ENCODE results near the gene GOLIM4. TPM values are rescaled to one million over a fixed set of nuclear protein-coding genes. Genes with fewer than 3 reads are reported as not detected.

GOLIM4 gene
- total RNA-seq, 1 donor from 2014 or later, result 35.9 TPM

GRCh38 chr3:168054447-168054846, 41.3 kb downstream of the GOLIM4 start:
- TF ChIP-seq CTCF (IDR thresholded peaks at IDR 0.05; ENCODE audit: unreplicated experiment), result no peak
- no peak overlapping the region for H3K4me3 Mint-ChIP-seq (ENCODE audit: unreplicated experiment)
- H3K9me3 Mint-ChIP-seq (ENCODE audit: unreplicated experiment), result peaks cover 4% of the 10 kb centered on the region
- peaks cover 5% of the 10 kb centered on the region for H3K36me3 Mint-ChIP-seq (ENCODE audit: low read depth, unreplicated experiment)
- no peak for DNase-seq (ENCODE audit: low spot score)
- H3K27ac Mint-ChIP-seq (ENCODE audit: unreplicated experiment), result no peak overlapping the region
- no peaks in the 10 kb centered on the region for H3K4me1 Mint-ChIP-seq (ENCODE audit: unreplicated experiment)
- peaks cover 6% of the 10 kb centered on the region for H3K27me3 Mint-ChIP-seq (ENCODE audit: unreplicated experiment)

- no peak overlapping the region for H3K4me3 Mint-ChIP-seq (ENCODE audit: unreplicated experiment)
- peaks cover 5% of the 10 kb centered on the region for H3K36me3 Mint-ChIP-seq (ENCODE audit: low read depth, unreplicated experiment)
- H3K9me3 Mint-ChIP-seq (ENCODE audit: unreplicated experiment), result peaks cover 4% of the 10 kb centered on the region
- no peak for TF ChIP-seq CTCF (IDR thresholded peaks at IDR 0.05; ENCODE audit: unreplicated experiment)
- peaks cover 4% of the 10 kb centered on the region for H3K4me1 Mint-ChIP-seq (ENCODE audit: unreplicated experiment)
- DNase-seq (ENCODE audit: low spot score), result no peak
- no peak overlapping the region for H3K27ac Mint-ChIP-seq (ENCODE audit: unreplicated experiment)
- H3K27me3 Mint-ChIP-seq (ENCODE audit: unreplicated experiment), result peaks cover 6% of the 10 kb centered on the region
Observed at GRCh38 chr3:168053115-168053514, 42.6 kb downstream of the GOLIM4 start.

- Mint-ChIP-seq H3K4me1 (ENCODE audit: unreplicated experiment) (peaks cover 4% of the 10 kb centered on the region), H3K27me3 (ENCODE audit: unreplicated experiment) (peaks cover 6% of the 10 kb centered on the region), H3K4me3 (ENCODE audit: unreplicated experiment) (no peak overlapping the region), H3K36me3 (ENCODE audit: low read depth, unreplicated experiment) (peaks cover 5% of the 10 kb centered on the region), H3K27ac (ENCODE audit: unreplicated experiment) (no peak overlapping the region), H3K9me3 (ENCODE audit: unreplicated experiment) (peaks cover 4% of the 10 kb centered on the region)
- DNase-seq (ENCODE audit: low spot score), result no peak
- no peak for TF ChIP-seq CTCF (IDR thresholded peaks at IDR 0.05; ENCODE audit: unreplicated experiment)
Observed at GRCh38 chr3:168052515-168052914, 43.2 kb downstream of the GOLIM4 start.

GRCh38 chr3:168051531-168052471, 43.9 kb downstream of the GOLIM4 start:
- Mint-ChIP-seq H3K4me3 (ENCODE audit: unreplicated experiment) (no peak overlapping the region), H3K9me3 (ENCODE audit: unreplicated experiment) (peaks cover 4% of the 10 kb centered on the region), H3K27me3 (ENCODE audit: unreplicated experiment) (peaks cover 6% of the 10 kb centered on the region), H3K36me3 (ENCODE audit: low read depth, unreplicated experiment) (peaks cover 5% of the 10 kb centered on the region), H3K4me1 (ENCODE audit: unreplicated experiment) (peaks cover 4% of the 10 kb centered on the region), H3K27ac (ENCODE audit: unreplicated experiment) (no peak overlapping the region)
- no peak for TF ChIP-seq CTCF (IDR thresholded peaks at IDR 0.05; ENCODE audit: unreplicated experiment)
- no peak for DNase-seq (ENCODE audit: low spot score)

- TF ChIP-seq CTCF (IDR thresholded peaks at IDR 0.05; ENCODE audit: unreplicated experiment), result no peak
- Mint-ChIP-seq H3K4me3 (ENCODE audit: unreplicated experiment) (no peak overlapping the region), H3K9me3 (ENCODE audit: unreplicated experiment) (peaks cover 4% of the 10 kb centered on the region), H3K27ac (ENCODE audit: unreplicated experiment) (no peak overlapping the region), H3K36me3 (ENCODE audit: low read depth, unreplicated experiment) (peaks cover 5% of the 10 kb centered on the region), H3K4me1 (ENCODE audit: unreplicated experiment) (peaks cover 4% of the 10 kb centered on the region), H3K27me3 (ENCODE audit: unreplicated experiment) (peaks cover 6% of the 10 kb centered on the region)
- DNase-seq (ENCODE audit: low spot score), result no peak
Observed at GRCh38 chr3:168051070-168051469, 44.7 kb downstream of the GOLIM4 start.
